Measurements from ENCODE around the gene PCSK4. TPM values are rescaled to one million over a fixed set of nuclear protein-coding genes. Genes with fewer than 3 reads are reported as not detected.
"Not testable (repeated sequence)": the region's sequence is repeated elsewhere in the genome, so short reads cannot be mapped to it uniquely, and the experiment has no call there.

PCSK4 gene
- total and polyA plus RNA-seq, 10 of the 15 experiments (the other 5 are each of a cell fraction or from before 2014, with no cell fraction given), result 0.27 to 0.99 (median 0.40) TPM; not detected in 3

DNA sequence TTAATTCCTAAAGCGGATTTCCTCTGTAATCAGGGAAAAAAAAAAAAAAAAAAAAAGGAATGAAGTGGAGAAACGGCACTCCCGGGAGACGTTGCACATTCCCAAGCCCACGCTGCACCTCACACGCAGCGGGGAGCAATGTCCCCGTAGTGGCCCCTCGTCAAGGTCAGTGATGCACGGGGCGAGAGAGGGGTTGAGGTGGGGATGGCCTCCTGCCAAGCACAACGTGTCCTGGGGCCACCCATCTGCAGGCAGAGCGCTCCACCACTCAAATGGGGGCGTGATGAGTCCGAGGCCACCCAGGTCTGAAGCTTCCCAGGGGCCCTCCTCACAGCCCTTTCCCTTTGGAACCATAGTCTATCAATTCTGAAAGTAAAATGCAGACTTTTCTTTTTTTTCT, 48.8 kb upstream of the PCSK4 start:
- H3K4me1 ChIP-seq (ENCODE audit: control insufficient read depth, insufficient read depth, low read length), result no peaks in the 10 kb centered on the region
- BruUV-seq (replicated peaks), result no TSS peak
- H3K4me3 ChIP-seq, result no peak overlapping the region
- no peaks in the 10 kb centered on the region for H3K36me3 ChIP-seq (ENCODE audit: control insufficient read depth in 2 of 2, insufficient read depth in 2 of 2, low read length in 1 of 2)
- TF ChIP-seq SUPT20H (IDR thresholded peaks at IDR 0.05; ENCODE audit: borderline replicate concordance, control insufficient read depth, low read depth, low read length) (no peak), ZNF24 (IDR thresholded peaks at IDR 0.05) (no peak), SMAD5 (IDR thresholded peaks at IDR 0.05; ENCODE audit: low read depth) (no peak)
- no peak for FAIRE-seq
- CTCF ChIA-PET, result no interaction called here
- H3K27me3 ChIP-seq (replicated peaks in 1 of 2; ENCODE audit: control insufficient read depth in 2 of 2, insufficient read depth in 2 of 2, low read length in 1 of 2), result no peaks in the 10 kb centered on the region
- H3K4me2 ChIP-seq (ENCODE audit: control insufficient read depth, insufficient read depth), result no peak overlapping the region
- H2AFZ ChIP-seq (ENCODE audit: control insufficient read depth, low read depth, low read length), result no peak overlapping the region
- no peak overlapping the region for H3K27ac ChIP-seq (ENCODE audit: control insufficient read depth, insufficient read depth)
- in situ Hi-C loops (cut with MboI), result no loop called here
- no peak overlapping the region for H3K9ac ChIP-seq (ENCODE audit: control insufficient read depth, insufficient read depth, low read length)
- RAD21 ChIA-PET (ENCODE audit: unreplicated experiment), result no interaction called here
- ATAC-seq, result no peak
- H3K79me2 ChIP-seq (ENCODE audit: control insufficient read depth, insufficient read depth, low read length), result no peaks in the 10 kb centered on the region
- H3K9me3 ChIP-seq (replicated peaks; ENCODE audit: control insufficient read depth, insufficient read depth, low read length), result no peaks in the 10 kb centered on the region
- intact Hi-C loops (cut with micrococcal nuclease; ENCODE audit: unreplicated experiment), result no loop called here
- POLR2A ChIA-PET, result no interaction called here
- WGBS (ENCODE audit: insufficient coverage, insufficient replicate concordance, low lambda C conversion rate, missing lambda C conversion rate), result 49% methylated on average over 15 of the region's 15 CpGs
- DNase-seq (ENCODE audit: low read depth, low spot score), result no peak
- H4K20me1 ChIP-seq (ENCODE audit: control insufficient read depth, insufficient read depth), result no peaks in the 10 kb centered on the region
- SMC1A ChIA-PET (ENCODE audit: uncharacterized antibody, unreplicated experiment), result interaction anchor here (0.7 kb wide), 1 partner anchor 257 kb away, joined by 3 read pairs; no protein-coding TSS in a partner anchor

DNA sequence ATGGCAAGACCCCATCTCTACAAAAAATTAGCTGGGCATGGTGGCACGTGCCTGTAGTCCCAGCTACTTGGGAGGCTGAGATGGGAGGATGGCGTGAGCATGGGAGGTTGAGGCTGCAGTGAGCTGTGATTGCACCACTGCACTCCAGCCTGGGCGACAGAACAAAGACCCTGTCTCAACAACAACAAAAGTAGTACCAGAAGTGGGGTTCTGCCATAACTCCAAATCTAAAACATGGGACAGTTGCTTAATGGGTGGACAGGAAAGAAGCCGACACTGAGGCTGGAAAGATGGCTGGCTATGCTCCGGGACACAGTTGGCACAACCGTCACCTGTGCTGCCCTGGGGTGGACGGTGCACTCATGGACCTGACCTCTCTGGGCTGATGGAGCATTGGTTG, 45.5 kb upstream of the PCSK4 start:
- H3K27ac ChIP-seq (ENCODE audit: control insufficient read depth, insufficient read depth); FAIRE-seq; H3K79me2 ChIP-seq (ENCODE audit: control insufficient read depth, insufficient read depth, low read length); H3K4me1 ChIP-seq (ENCODE audit: control insufficient read depth, insufficient read depth, low read length); H3K4me2 ChIP-seq (ENCODE audit: control insufficient read depth, insufficient read depth); BruUV-seq (replicated peaks); H3K4me3 ChIP-seq; H3K36me3 ChIP-seq (ENCODE audit: control insufficient read depth in 2 of 2, insufficient read depth in 2 of 2, low read length in 1 of 2); in situ Hi-C loops (cut with MboI); CTCF ChIA-PET; SMC1A ChIA-PET (ENCODE audit: uncharacterized antibody, unreplicated experiment); intact Hi-C loops (cut with micrococcal nuclease; ENCODE audit: unreplicated experiment); POLR2A ChIA-PET; H3K9me3 ChIP-seq (replicated peaks; ENCODE audit: control insufficient read depth, insufficient read depth, low read length); H4K20me1 ChIP-seq (ENCODE audit: control insufficient read depth, insufficient read depth); H2AFZ ChIP-seq (ENCODE audit: control insufficient read depth, low read depth, low read length); H3K27me3 ChIP-seq (replicated peaks in 1 of 2; ENCODE audit: control insufficient read depth in 2 of 2, insufficient read depth in 2 of 2, low read length in 1 of 2); H3K9ac ChIP-seq (ENCODE audit: control insufficient read depth, insufficient read depth, low read length); ATAC-seq; DNase-seq (ENCODE audit: low read depth, low spot score); RAD21 ChIA-PET (ENCODE audit: unreplicated experiment): not testable (repeated sequence)
- WGBS (ENCODE audit: insufficient coverage, insufficient replicate concordance, low lambda C conversion rate, missing lambda C conversion rate), result 64% methylated on average over 7 of the region's 7 CpGs

Measured in GM12878 (cell line).